ENCODE results near the gene MACROD2.

The MACROD2 gene

DNA sequence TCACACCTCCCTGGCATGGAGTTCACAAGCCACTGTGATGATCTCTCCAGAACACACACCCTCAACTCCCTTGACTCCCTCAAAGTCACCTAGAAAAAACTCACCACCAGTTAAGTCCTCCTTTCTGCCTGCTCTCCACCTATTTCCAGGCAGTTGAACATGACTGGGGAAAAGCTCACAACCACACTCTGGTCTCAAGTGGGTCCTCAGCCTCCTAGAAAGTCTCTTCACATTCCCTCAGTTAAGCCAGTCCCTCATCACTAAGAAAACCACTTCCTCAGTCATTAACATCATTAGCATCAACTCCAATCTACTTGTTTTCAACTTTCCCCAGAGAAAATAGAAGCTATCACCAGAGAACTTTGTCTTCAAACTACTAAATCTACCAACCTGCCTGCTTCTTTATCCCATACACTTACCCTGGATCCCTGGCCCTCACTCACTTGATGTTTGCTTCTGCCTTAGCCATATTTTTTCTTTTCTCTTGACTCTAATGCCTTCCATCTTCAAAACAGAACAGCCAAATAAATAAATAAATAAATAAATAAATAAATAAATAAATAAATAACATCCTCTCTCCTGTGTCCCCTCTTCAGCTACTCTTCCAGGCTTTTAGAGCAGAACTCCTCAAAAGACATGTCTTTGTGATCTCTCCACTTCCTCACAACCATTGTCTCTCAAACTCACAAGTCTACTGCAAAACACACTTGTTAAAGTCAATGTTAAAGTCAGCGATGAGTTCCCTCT is 1084.5 kb downstream of the MACROD2 start:
- H3K4me3 ChIP-seq (ENCODE audit: low read depth, low read length), result no peak overlapping the region
- TF ChIP-seq, protein P1, sequence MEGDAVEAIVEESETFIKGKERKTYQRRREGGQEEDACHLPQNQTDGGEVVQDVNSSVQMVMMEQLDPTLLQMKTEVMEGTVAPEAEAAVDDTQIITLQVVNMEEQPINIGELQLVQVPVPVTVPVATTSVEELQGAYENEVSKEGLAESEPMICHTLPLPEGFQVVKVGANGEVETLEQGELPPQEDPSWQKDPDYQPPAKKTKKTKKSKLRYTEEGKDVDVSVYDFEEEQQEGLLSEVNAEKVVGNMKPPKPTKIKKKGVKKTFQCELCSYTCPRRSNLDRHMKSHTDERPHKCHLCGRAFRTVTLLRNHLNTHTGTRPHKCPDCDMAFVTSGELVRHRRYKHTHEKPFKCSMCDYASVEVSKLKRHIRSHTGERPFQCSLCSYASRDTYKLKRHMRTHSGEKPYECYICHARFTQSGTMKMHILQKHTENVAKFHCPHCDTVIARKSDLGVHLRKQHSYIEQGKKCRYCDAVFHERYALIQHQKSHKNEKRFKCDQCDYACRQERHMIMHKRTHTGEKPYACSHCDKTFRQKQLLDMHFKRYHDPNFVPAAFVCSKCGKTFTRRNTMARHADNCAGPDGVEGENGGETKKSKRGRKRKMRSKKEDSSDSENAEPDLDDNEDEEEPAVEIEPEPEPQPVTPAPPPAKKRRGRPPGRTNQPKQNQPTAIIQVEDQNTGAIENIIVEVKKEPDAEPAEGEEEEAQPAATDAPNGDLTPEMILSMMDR (conservative IDR thresholded peaks at IDR 0.05; ENCODE audit: low read depth, low read length), result no peak
- DNase-seq (ENCODE audit: low read depth), result no peak

- no peak for DNase-seq (ENCODE audit: low read depth)
- TF ChIP-seq, protein P1 (conservative IDR thresholded peaks at IDR 0.05; ENCODE audit: low read depth, low read length), result no peak
Observed at GRCh38 chr20:15081261-15081660, 1085.9 kb downstream of the MACROD2 start.

GRCh38 chr20:15091421-15092037 is 1096.2 kb downstream of the MACROD2 start:
- TF ChIP-seq, protein P1 (conservative IDR thresholded peaks at IDR 0.05; ENCODE audit: low read depth, low read length), result no peak
- H3K4me3 ChIP-seq (ENCODE audit: low read depth, low read length), result no peak overlapping the region
- DNase-seq (ENCODE audit: low read depth), result no peak

More at GRCh38 chr20:15081261-15081660, 1085.9 kb downstream of the MACROD2 start:
- no peak overlapping the region for H3K4me3 ChIP-seq (ENCODE audit: low read depth, low read length)

DNA sequence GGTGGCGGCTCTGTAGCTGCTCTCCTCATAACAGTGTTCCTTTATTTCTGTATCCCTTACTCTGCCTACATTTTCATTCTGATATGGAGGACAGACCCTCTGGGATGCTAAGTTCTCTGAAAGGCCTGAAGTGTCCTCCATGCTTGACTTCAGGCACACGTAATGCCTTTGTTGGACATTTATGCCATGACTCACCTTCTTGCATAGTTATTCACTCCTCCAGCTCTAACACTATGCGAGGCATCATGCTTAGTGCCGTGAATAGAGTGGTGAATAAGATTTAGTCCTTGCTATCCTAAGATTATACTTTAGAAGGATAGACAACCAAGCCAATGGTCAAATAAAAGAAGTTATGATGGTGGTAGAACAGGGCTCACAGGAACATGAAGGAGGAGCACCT is 1103.0 kb downstream of the MACROD2 start:
- TF ChIP-seq, protein P1 (conservative IDR thresholded peaks at IDR 0.05; ENCODE audit: low read depth, low read length), result no peak
- no peak overlapping the region for H3K4me3 ChIP-seq (ENCODE audit: low read depth, low read length)
- DNase-seq (ENCODE audit: low read depth), result no peak

GRCh38 chr20:15099130-15099529 is 1103.8 kb downstream of the MACROD2 start:
- TF ChIP-seq, protein P1 (conservative IDR thresholded peaks at IDR 0.05; ENCODE audit: low read depth, low read length), result no peak

DNA sequence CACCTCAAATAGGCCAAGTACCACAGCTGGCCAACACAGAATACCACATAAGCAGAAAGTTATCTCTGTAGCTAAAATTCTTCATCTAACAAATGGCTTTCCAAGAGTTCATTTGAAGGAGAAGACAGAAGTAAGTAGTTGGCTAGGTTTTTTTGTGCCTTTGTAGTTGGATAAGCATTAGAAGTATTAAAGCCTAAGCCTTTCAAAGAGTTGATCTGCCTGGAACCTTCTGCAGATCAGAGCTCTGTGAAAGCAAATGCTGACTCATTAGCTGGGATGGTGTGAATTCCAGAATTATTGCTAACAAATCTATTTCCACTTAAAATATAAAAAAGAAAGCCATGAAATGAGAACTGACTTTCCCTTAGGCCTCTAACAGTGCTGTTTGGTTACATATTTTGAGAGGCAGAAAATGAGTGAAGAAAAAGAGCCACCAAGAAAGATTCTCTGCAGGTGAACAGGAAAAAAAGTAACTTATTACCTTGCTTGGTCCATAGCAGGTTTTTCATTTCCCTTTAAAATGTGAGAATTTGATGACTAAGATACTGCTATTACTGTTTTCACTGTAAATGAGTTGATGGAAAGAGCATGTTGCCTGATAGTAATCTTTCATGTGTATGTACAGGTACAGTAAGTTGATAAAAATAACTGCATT is 1105.3 kb downstream of the MACROD2 start:
- H3K4me3 ChIP-seq (ENCODE audit: low read depth, low read length), result no peak overlapping the region
- DNase-seq (ENCODE audit: low read depth), result peak; percentile 46
- TF ChIP-seq, protein P1 (conservative IDR thresholded peaks at IDR 0.05; ENCODE audit: low read depth, low read length), result no peak

More at GRCh38 chr20:15099130-15099529, 1103.8 kb downstream of the MACROD2 start:
- DNase-seq (ENCODE audit: low read depth), result no peak
- no peak overlapping the region for H3K4me3 ChIP-seq (ENCODE audit: low read depth, low read length)
